Skin of body (tissue), 2 donors: ENCODE results near the gene DQX1. TPM values are rescaled to one million over a fixed set of nuclear protein-coding genes. Genes with fewer than 3 reads are reported as not detected.
A peak's percentile ranks its signal among the peaks of the same experiment; 100 is the strongest.
"Not testable (repeated sequence)": the region's sequence is repeated elsewhere in the genome, so short reads cannot be mapped to it uniquely, and the experiment has no call there.

Experiments
- DNase-seq: peaks from one replicate; lab custom pipeline; 2025; lab: John Stamatoyannopoulos, UW
- total RNA-seq: library from RNA; depleted of rRNA; stranded (reverse); fragments of >200 nt; gene quantifications from one replicate; pipeline ENCODE4 v1.2.3, GENCODE V29; 2014

The DQX1 gene
- total RNA-seq, 1 donor from 2014 or later, result 0.59 TPM

GRCh38 chr2:74497777-74498499 is 28.1 kb downstream of the DQX1 start:
- no peak for DNase-seq

- no peak for DNase-seq
Measured at GRCh38 chr2:74496997-74497776, 28.8 kb downstream of the DQX1 start.

GRCh38 chr2:74495440-74495839 is 30.6 kb downstream of the DQX1 start:
- DNase-seq, result no peak

GRCh38 chr2:74493546-74493945 is 32.5 kb downstream of the DQX1 start:
- DNase-seq, result no peak

GRCh38 chr2:74491648-74492544 is 34.1 kb downstream of the DQX1 start:
- no peak for DNase-seq

GRCh38 chr2:74489906-74490305 is 36.1 kb downstream of the DQX1 start:
- no peak for DNase-seq

GRCh38 chr2:74488643-74489481 is 37.2 kb downstream of the DQX1 start:
- DNase-seq, result no peak

GRCh38 chr2:74486141-74486540 is 39.9 kb downstream of the DQX1 start:
- no peak for DNase-seq

- not testable (repeated sequence) for DNase-seq
Measured at GRCh38 chr2:74483675-74484164, 42.3 kb downstream of the DQX1 start.

GRCh38 chr2:74482801-74483674 is 43.0 kb downstream of the DQX1 start, which contains the start of the genes CCDC142 and TTC31:
Gene CCDC142, minus strand, starts transcription at chr2:74482998. Its CDS starts 161 bp downstream, at chr2:74482837.
Gene TTC31, plus strand, starts transcription at chr2:74483081. Its CDS starts 15 bp downstream, at chr2:74483096.
- peak; percentile 96 for DNase-seq

GRCh38 chr2:74481961-74482800 is 43.9 kb downstream of the DQX1 start:
- no peak for DNase-seq

GRCh38 chr2:74481431-74481830 is 44.6 kb downstream of the DQX1 start:
- DNase-seq, result no peak

- DNase-seq, result no peak
Measured at GRCh38 chr2:74474899-74475298, 51.1 kb downstream of the DQX1 start.

- DNase-seq, result no peak
Measured at GRCh38 chr2:74474481-74474880, 51.5 kb downstream of the DQX1 start.

- peak; percentile 48 for DNase-seq
Measured at GRCh38 chr2:74472945-74473258, 53.1 kb downstream of the DQX1 start.

- DNase-seq, result peak; percentile 90
Measured at GRCh38 chr2:74472086-74472944, 53.7 kb downstream of the DQX1 start, which contains the start of gene MRPL53. Gene MRPL53, minus strand, starts transcription at chr2:74472680. Its CDS starts 20 bp downstream, at chr2:74472660.

- DNase-seq, result no peak
Measured at GRCh38 chr2:74471332-74472065, 54.5 kb downstream of the DQX1 start.
